Right cardiac atrium (tissue), 5 donors: ENCODE data around the gene ADGRD1. TPM values are rescaled to one million over a fixed set of nuclear protein-coding genes. Genes with fewer than 3 reads are reported as not detected.

Source experiments
- ATAC-seq, 2 donors: fragments of 200-7000 bp; cut with Tn5 transposase; one replicate each; pipeline versions ENCODE4 v1.8.0 to v1.9.1; 2020; ENCODE audit warnings: moderate library complexity in 2 of 2, mild to moderate bottlenecking in 1 of 2
- DNase-seq, 3 donors: peaks; one replicate each; pipeline ENCODE4 v3.0.0-alpha.2; 2020
- H3K27ac ChIP-seq: one replicate; pipeline ENCODE4 v1.5.1; 2013; ENCODE audit warnings: mild to moderate bottlenecking, low read length, control low read depth, moderate library complexity
- H3K27me3 ChIP-seq: one replicate; pipeline ENCODE4 v1.6.1; 2013; ENCODE audit not compliant: control insufficient read depth, insufficient read depth
- H3K4me1 ChIP-seq: one replicate; pipeline ENCODE4 v1.6.1; 2013; ENCODE audit warnings: low read length; ENCODE audit not compliant: control insufficient read depth, insufficient read depth
- H3K4me3 ChIP-seq: one replicate; pipeline ENCODE4 v1.5.1; 2013; ENCODE audit warnings: low read length, control low read depth
- H3K9me3 ChIP-seq: one replicate; pipeline ENCODE4 v1.6.1; 2013; ENCODE audit warnings: low read length; ENCODE audit not compliant: control insufficient read depth
- WGBS: extraction: QIAGEN DNeasy Blood & Tissue Kit; methylation state at CpG from one replicate; pipeline ENCODE4 v1.1.7; 2013; 5-methylcytosine and 5-hydroxymethylcytosine counted together
- intact Hi-C, 4 donors: fragments of 100-400 bp; cut with DNase I; formaldehyde crosslinking; loops; one replicate each; pipeline versions ENCODE4 v1.11.0 to v1.14.0; 2022 to 2023
- polyA plus RNA-seq: library from polyadenylated mRNA; stranded (reverse); fragments of 200-250 nt; gene quantifications from one replicate; pipeline ENCODE4 v1.2.3, GENCODE V29; 2013
- total RNA-seq, 4 donors: library from RNA; stranded (reverse); fragmentation: NEBNext Ultra II Directional; extraction: Animal tissue kit (Norgen Biotek cat#: 25700); gene quantifications; one replicate each; pipeline ENCODE4 v1.2.1, GENCODE V29; 2021
- donor health status: healthy with polysubstance abuse.
- donor health status: DM: no; HTN: yes; CAD: no.
- donor health status: DM: no; HTN: no; CAD: no.
- donor health status: DM: no; HTN: yes; CAD: no; lungs with severe emphysema.
- donor health status: DM: yes; HTN: yes; CAD: no.

The ADGRD1 gene
- total and polyA plus RNA-seq, 5 donors: 50.0 to 386 (median 234) TPM

- WGBS: 26% methylated on average over 29 of the region's 29 CpGs
- Histone ChIP-seq H3K4me1 (peaks cover 2% of the 10 kb centered on the region), H3K27me3 (no peaks in the 10 kb centered on the region), H3K4me3 (no peak overlapping the region), H3K27ac (no peak overlapping the region), H3K9me3 (no peaks in the 10 kb centered on the region)
- intact Hi-C loops: loop anchor here in 3 of 4 donors (5.0 to 10.0 kb wide), 2 partner anchors 215 to 218 kb away; no protein-coding TSS in a partner anchor
- DNase-seq (peak; percentile 66 to 90 (median 89)), ATAC-seq (peak; percentile 56 to 61)
Measured at GRCh38 chr12:131132118-131132892, 178.6 kb downstream of the ADGRD1 start.

DNA sequence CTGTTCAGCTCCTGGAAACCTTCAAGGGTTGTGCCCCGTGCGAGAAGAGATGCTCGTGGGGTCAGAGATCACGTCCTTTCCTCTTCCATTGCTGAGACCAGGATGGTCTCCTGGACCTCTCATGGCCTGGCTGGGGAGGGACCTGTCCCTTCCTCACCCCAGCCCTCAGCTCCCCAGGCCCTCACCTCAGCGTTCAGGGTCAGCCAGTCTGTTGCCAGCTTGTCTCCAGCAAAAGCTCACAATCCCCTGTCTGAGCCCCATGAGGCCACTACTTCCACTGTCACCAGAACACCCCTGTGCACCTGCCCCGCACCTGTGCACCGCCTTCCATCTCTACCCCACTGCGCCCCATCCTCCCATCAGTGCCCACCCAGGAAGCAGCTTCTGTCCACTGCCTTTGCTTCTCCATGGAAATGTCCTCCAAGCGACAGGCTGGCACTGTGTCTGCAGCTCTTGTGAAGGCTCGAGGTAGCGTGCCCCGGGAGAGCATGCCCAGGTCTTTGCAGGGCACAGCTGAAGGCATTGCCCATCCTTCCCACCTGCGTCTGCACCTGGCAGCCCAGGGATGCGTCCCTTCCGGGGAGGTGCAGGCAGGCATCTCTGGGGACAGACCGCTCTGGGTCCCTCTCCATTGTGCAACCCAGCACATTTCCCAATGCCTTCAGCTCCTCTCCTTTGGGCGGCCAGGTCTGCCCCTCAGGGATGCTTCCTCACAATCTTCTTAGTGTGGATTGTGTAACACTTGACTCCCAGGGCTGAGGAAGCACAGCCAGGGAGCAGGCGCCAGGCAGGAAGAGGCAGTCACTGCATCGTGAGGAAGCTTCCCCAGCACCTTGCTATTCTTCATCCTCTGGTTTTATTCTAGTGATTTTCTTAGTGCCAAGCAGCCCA, 179.6 kb downstream of the ADGRD1 start:
- Histone ChIP-seq H3K27ac (no peak overlapping the region), H3K4me3 (no peak overlapping the region), H3K9me3 (no peaks in the 10 kb centered on the region), H3K27me3 (no peaks in the 10 kb centered on the region), H3K4me1 (peaks cover 2% of the 10 kb centered on the region)
- DNase-seq (peak in 2 of 3 donors; percentile 44 to 59), ATAC-seq (peak in 1 of 2 donors; percentile 6)
- 70% methylated on average over 19 of the region's 19 CpGs for WGBS
- intact Hi-C loops: loop anchor here in 3 of 4 donors (5.0 to 10.0 kb wide), 2 partner anchors 216 to 218 kb away; no protein-coding TSS in a partner anchor

- no peak overlapping the region for H3K4me3 ChIP-seq
- intact Hi-C loops: loop anchor here in 3 of 4 donors (5.0 to 10.0 kb wide), 2 partner anchors 217 to 219 kb away; no protein-coding TSS in a partner anchor
- H3K4me1 ChIP-seq: peaks cover 2% of the 10 kb centered on the region
- no peaks in the 10 kb centered on the region for H3K27me3 ChIP-seq
- no peak overlapping the region for H3K27ac ChIP-seq
- 73% methylated on average over 5 of the region's 5 CpGs for WGBS
- peak in 1 of 3 donors; percentile 16 for DNase-seq
- H3K9me3 ChIP-seq: no peaks in the 10 kb centered on the region
- ATAC-seq: no peak
Measured at GRCh38 chr12:131133994-131134393, 180.3 kb downstream of the ADGRD1 start.

GRCh38 chr12:131134523-131135310, 181.0 kb downstream of the ADGRD1 start:
- Histone ChIP-seq H3K9me3 (no peaks in the 10 kb centered on the region), H3K4me1 (peaks cover 2% of the 10 kb centered on the region), H3K27me3 (no peaks in the 10 kb centered on the region), H3K27ac (no peak overlapping the region), H3K4me3 (no peak overlapping the region)
- ATAC-seq: no peak
- 76% methylated on average over 9 of the region's 9 CpGs for WGBS
- intact Hi-C loops: loop anchor here in 3 of 4 donors (5.0 to 10.0 kb wide), 2 partner anchors 217 to 220 kb away; no protein-coding TSS in a partner anchor
- peak in 1 of 3 donors; percentile 41 for DNase-seq

- intact Hi-C loops: loop anchor here in 1 of 4 donors (10.0 kb wide), 1 partner anchor 221 kb away; no protein-coding TSS in a partner anchor
- H3K27me3 ChIP-seq: no peaks in the 10 kb centered on the region
- WGBS: 89% methylated on average over 13 of the region's 13 CpGs
- H3K4me3 ChIP-seq: no peak overlapping the region
- no peak overlapping the region for H3K27ac ChIP-seq
- peaks cover 2% of the 10 kb centered on the region for H3K4me1 ChIP-seq
- ATAC-seq (no peak), DNase-seq (peak in 1 of 3 donors; percentile 28)
- H3K9me3 ChIP-seq: no peaks in the 10 kb centered on the region
Measured at GRCh38 chr12:131135311-131135785, 181.6 kb downstream of the ADGRD1 start.

DNA sequence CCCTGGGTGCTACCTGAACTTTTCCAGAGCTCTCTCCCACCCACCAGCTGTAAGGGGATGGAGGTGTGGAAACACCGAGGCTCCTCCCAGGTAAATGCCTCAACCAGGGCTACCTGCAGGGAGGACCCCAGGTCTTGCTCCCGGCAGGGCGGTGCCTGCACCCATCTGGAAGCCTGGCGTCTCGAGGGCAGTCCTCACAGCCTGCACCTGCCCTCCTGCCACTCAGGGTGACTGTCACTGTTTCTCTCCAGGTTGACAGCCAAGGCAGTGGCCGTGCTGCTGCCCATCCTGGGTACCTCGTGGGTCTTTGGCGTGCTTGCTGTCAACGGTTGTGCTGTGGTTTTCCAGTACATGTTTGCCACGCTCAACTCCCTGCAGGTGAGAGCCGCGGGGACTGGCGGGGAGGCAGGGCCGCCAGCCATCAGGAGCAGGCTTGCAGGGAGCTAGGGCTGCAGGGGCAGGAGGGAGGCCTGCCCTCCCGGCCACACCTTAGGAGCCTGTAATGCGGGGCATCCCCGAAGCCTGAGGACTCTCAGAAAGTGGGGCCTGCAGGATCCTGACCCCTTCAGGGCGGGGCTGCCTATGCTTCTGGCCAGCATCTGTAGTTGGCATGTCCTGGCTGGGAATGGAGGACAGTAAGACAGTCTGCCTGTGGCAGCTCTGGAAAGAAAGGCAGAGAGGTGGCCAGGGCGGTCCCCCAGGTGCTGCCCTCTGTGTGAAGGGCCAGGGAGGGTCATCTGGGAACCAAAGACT, 182.3 kb downstream of the ADGRD1 start:
- Histone ChIP-seq H3K27me3 (no peaks in the 10 kb centered on the region), H3K4me1 (peaks cover 2% of the 10 kb centered on the region), H3K27ac (no peak overlapping the region), H3K9me3 (no peaks in the 10 kb centered on the region), H3K4me3 (no peak overlapping the region)
- WGBS: 88% methylated on average over 19 of the region's 19 CpGs
- intact Hi-C loops: loop anchor here in 1 of 4 donors (10.0 kb wide), 1 partner anchor 221 kb away; no protein-coding TSS in a partner anchor
- DNase-seq (peak in 1 of 3 donors; percentile 43), ATAC-seq (no peak)

DNA sequence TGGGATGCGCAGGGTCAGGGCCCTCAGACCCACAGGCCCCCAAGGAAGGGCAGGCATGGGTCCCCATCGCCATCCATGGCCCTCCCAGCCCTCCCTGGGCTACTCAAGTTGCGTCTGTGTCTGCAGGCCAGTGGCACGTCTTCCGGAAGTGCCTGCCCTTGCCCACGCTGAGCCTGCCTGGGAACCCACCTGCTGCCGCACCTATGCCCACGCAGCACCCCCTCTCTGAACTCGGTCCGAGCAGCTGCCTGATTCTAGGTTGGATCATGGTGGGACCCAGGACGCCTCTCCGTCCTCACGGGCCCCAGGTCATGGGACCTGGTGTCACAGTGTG, 182.8 kb downstream of the ADGRD1 start:
- intact Hi-C loops: loop anchor here in 1 of 4 donors (10.0 kb wide), 1 partner anchor 222 kb away; no protein-coding TSS in a partner anchor
- WGBS: 95% methylated on average over 13 of the region's 13 CpGs
- DNase-seq (peak in 1 of 3 donors; percentile 51), ATAC-seq (no peak)
- Histone ChIP-seq H3K4me3 (no peak overlapping the region), H3K9me3 (no peaks in the 10 kb centered on the region), H3K27ac (no peak overlapping the region), H3K4me1 (peaks cover 2% of the 10 kb centered on the region), H3K27me3 (no peaks in the 10 kb centered on the region)

DNA sequence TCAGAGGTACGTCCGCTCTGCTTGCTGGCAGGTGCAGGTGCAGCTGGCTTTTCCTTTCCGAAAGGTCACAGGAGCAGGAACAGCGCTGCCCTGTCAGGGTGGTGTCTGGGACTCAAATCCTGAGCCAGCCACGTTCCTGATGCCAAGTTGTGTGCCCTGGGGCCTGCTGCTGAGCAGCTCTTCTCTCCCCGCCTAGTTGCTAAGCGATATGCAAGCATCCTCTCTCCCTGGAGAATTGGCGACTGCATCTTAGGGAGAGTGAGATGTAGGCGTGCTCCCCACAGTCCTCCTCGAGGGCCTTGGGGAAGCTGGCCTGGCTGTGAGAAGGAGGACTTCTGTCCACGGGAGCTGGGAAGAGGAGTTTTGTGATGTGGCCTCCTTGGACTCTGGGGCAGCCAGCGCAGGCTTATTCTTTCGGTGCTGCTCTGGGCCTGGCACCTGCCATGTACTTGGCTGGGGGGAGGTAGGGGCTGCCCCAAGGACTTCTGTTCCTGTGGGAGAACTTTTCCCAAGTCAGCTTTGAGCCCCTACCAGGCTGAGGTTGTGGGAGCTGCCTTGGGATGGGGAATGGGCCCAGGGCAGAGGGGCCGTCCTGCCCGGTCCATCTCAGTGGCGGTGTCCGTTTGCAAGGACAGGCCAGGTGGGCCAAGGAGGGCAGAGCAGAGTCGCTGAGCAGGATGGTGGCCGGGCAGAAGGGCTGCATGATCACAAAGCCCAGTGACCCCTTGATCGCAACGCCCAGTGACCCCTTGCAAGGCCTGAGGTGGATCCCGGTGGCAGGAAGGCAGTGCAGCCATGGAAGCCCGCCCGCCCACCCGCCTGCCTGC, 183.5 kb downstream of the ADGRD1 start:
- ATAC-seq: no peak
- H3K9me3 ChIP-seq: no peaks in the 10 kb centered on the region
- intact Hi-C loops: loop anchor here in 1 of 4 donors (10.0 kb wide), 1 partner anchor 222 kb away; no protein-coding TSS in a partner anchor
- no peak overlapping the region for H3K27ac ChIP-seq
- no peaks in the 10 kb centered on the region for H3K27me3 ChIP-seq
- no peaks in the 10 kb centered on the region for H3K4me1 ChIP-seq
- no peak overlapping the region for H3K4me3 ChIP-seq
- WGBS: 84% methylated on average over 25 of the region's 25 CpGs
- DNase-seq: peak in 1 of 3 donors; percentile 47
